NCI-H524 treated with DMSO at 0.1 percent for 48 hours (cell line): Measurements from ENCODE around the gene ANKRD34C.
"Not testable (repeated sequence)": the region's sequence is repeated elsewhere in the genome, so short reads cannot be mapped to it uniquely, and the experiment has no call there.

Experiments used
- DNase-seq: peaks from one replicate; lab custom pipeline; 2025; lab: John Stamatoyannopoulos, UW

Gene ANKRD34C

GRCh38 chr15:79310985-79311900 lies 28.7 kb downstream of the ANKRD34C start, which contains the start of gene TMED3:
Gene TMED3 (plus strand): TSS chr15:79311112. CDS start chr15:79311250, 138 bp downstream.
- DNase-seq = peak; percentile 72

DNA sequence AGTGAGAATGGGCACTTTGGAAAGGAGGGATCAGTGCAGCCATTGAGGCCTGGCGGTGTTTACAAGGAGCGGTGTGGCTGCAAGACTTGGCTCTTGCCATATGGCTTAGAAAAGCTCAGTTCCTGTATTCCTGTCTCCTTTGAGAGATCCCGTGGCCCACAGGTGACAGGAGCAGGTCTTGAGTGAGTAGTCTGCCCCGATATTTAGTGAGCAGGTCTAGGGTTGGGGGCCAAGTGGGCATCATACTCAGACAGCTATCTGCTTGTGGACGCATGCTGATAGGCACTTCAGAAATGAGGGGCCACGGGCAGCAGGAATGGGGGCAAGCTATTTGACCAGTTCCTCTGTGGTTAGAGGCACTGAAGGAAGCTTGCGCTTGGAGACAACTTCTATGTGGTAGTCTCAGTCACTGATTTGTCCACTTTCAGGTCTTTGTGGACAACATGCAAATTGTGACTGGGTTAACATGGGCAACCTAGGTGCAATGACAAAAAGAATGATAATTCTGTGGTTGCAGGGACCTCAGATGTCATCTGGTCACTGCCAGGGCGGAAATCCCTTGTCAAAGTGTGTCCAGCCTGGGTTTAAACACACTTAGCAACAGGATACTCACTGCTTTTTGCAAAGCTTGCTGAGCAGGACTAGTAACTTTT lies 29.5 kb downstream of the ANKRD34C start:
- DNase-seq = no peak

- no peak for DNase-seq
Measured at GRCh38 chr15:79314186-79314585, 31.7 kb downstream of the ANKRD34C start.

GRCh38 chr15:79314811-79315210 lies 32.3 kb downstream of the ANKRD34C start:
- DNase-seq = no peak

DNA sequence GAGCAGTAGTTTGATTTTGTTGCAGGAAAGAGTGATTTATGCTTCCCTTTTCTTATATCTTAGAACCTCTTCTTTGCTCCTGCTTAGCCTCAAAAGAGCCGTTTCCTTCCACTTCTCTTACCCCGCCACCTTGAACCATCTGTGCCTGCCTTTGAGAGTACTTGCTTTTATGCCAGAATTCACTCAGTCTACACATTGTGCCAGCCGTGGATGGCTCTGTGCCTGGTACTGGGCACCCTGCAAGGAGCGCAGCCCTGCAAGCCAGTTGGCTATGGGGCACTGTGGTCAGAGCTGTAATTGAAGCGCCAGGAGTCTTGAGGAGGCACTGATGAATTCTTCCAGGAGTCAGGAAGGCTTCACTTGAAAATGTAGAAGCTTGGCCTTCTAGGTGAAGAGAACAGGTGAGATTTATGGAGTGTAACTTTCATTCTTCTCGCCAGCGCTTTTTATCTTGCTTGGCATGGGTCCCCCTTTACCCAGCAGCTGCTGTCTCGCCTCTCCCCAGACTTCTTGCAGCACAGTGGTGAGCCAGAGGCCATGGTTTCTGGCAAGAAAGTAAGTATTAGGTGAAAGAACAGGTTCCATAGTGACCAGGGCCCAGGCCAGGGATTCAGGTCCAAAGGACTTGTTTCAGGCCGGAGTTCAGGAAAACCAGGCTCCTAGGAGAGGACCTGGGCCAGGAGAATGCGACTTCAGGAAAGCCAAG lies 33.3 kb downstream of the ANKRD34C start:
- DNase-seq = no peak

- DNase-seq = no peak
Measured at GRCh38 chr15:79316864-79317263, 34.3 kb downstream of the ANKRD34C start.

- DNase-seq = not testable (repeated sequence)
Measured at GRCh38 chr15:79319973-79320372, 37.5 kb downstream of the ANKRD34C start.

DNA sequence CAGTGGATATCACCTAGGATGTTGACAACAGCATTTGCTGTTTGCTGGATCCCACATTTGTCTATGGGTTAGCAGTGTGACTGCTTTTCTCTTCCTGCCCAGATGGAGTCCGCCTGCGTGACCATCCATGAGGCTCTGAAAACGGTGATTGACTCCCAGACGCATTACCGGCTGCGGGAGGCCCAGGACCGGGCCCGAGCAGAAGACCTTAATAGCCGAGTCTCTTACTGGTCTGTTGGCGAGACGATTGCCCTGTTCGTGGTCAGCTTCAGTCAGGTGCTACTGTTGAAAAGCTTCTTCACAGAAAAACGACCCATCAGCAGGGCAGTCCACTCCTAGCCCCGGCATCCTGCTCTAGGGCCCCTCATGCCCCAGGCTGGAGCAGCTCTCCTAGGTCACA lies 39.4 kb downstream of the ANKRD34C start:
- no peak for DNase-seq

- DNase-seq = no peak
Measured at GRCh38 chr15:79322306-79322705, 39.8 kb downstream of the ANKRD34C start.

- no peak for DNase-seq
Measured at GRCh38 chr15:79322945-79323344, 40.4 kb downstream of the ANKRD34C start.

DNA sequence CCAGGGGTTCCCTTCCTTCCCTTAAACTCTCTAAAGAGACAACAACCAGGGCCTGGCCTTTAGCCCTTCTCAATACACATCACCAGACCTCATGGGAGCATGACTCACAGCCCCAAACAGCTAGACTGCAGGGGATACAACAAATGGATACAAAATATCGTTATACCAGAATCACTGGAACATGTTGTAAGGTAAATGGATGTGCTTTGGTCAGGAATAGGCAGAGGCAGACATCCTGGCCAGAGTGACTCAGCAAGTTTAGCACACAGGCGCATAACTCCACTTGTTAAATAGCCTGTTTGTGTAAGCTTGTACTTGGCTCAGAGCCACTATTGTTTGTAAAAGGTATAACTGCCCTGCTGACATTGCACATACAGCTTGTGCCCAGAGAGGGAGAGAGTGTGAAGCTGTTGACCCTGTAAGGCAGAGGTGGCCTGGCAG lies 46.7 kb downstream of the ANKRD34C start:
- DNase-seq = no peak
